Measurements from ENCODE around the gene PGAM1.

- TF ChIP-seq CTCF (conservative IDR thresholded peaks at IDR 0.05; ENCODE audit: low read length): no peak
- TF ChIP-seq EZH2phosphoT487 (IDR thresholded peaks at IDR 0.05; ENCODE audit: borderline replicate concordance, low read depth, low read length): no peak
Observed at GRCh38 chr10:97475936-97476594, 50.1 kb downstream of the PGAM1 start.

Data from OCI-LY7 (cell line).